SK-N-SH (cell line): ENCODE data around the gene ERC2. TPM values are rescaled to one million over a fixed set of nuclear protein-coding genes. Genes with fewer than 3 reads are reported as not detected.

Experiments used
- CTCF ChIA-PET: fragments of 300-600, 350-600 bp; formaldehyde crosslinking; extraction: SDS; loops from one replicate; lab custom pipeline; 2021; lab: Yijun Ruan, JAX
- POLR2A ChIA-PET: fragments of 350-600 bp; sonication (Branson Sonifier 250); formaldehyde crosslinking; extraction: SDS; loops from one replicate; lab custom pipeline; 2020; ENCODE audit warnings: antibody characterized with exemption, inconsistent platforms; lab: Yijun Ruan, JAX
- DNase-seq: peaks from one replicate; pipeline ENCODE4 v3.0.0; 2012
- H2AFZ ChIP-seq: fragments of 200-600 bp; sonication (generic); 2 replicates; pipeline ENCODE4 v1.8.1; 2016; ENCODE audit warnings: antibody characterized with exemption, mild to moderate bottlenecking, low read depth
- H3F3A ChIP-seq: fragments of 200-600 bp; sonication (generic); replicated peaks from 2 replicates; pipeline ENCODE3; 2016; ENCODE audit warnings: antibody characterized with exemption, mild to moderate bottlenecking; ENCODE audit not compliant: insufficient read depth
- H3K27ac ChIP-seq, 2 experiments: fragments of 200-500 bp in 1 of 2; fragments of 200-600 bp in 1 of 2; sonication (Bioruptor generic) in 1 of 2; sonication (generic), shearing (Covaris generic) in 1 of 2; 2 replicates each; pipeline versions ENCODE4 v1.5.1 to v1.6.1; 2014 to 2016; ENCODE audit warnings: low read depth in 2 of 2, inconsistent platforms in 1 of 2, low read length in 1 of 2, mild to moderate bottlenecking in 1 of 2, mixed read lengths in 1 of 2
- H3K27me3 ChIP-seq: fragments of 200-600 bp; sonication (generic), shearing (Covaris generic); 2 replicates; pipeline ENCODE4 v1.6.1; 2016; ENCODE audit warnings: mixed run types; ENCODE audit not compliant: insufficient read depth
- H3K36me3 ChIP-seq, 2 experiments: fragments of 200-500 bp in 1 of 2; fragments of 200-600 bp in 1 of 2; sonication (Bioruptor generic) in 1 of 2; sonication (generic) in 1 of 2; replicated peaks in 1 of 2; 2 replicates each; pipeline versions ENCODE3 to v1.5.1; 2014 to 2016; ENCODE audit warnings: low read length in 1 of 2, mild to moderate bottlenecking in 1 of 2; ENCODE audit not compliant: insufficient read depth in 2 of 2, control insufficient read depth in 1 of 2
- H3K4me1 ChIP-seq, 2 experiments: fragments of 200-500 bp in 1 of 2; fragments of 200-600 bp in 1 of 2; sonication (Bioruptor generic) in 1 of 2; sonication (generic), shearing (Covaris generic) in 1 of 2; 2 replicates each; pipeline versions ENCODE4 v1.5.1 to v1.6.1; 2014 to 2016; ENCODE audit warnings: low read depth in 1 of 2, low read length in 1 of 2, mixed run types in 1 of 2; ENCODE audit not compliant: insufficient read depth in 2 of 2, control insufficient read depth in 1 of 2
- H3K4me2 ChIP-seq: fragments of 200-600 bp; sonication (generic), shearing (Covaris generic); 2 replicates; pipeline ENCODE4 v1.6.1; 2017; ENCODE audit warnings: mixed run types
- H3K4me3 ChIP-seq, 2 experiments: fragments of 200-500 bp in 1 of 2; fragments of 200-600 bp in 1 of 2; sonication (Bioruptor generic) in 1 of 2; sonication (generic), shearing (Covaris generic) in 1 of 2; 2 replicates each; pipeline versions ENCODE4 v1.5.1 to v1.8.1; 2014 to 2016; ENCODE audit warnings: low read depth in 2 of 2, inconsistent platforms in 1 of 2, low read length in 1 of 2, mild to moderate bottlenecking in 1 of 2, mixed read lengths in 1 of 2, moderate library complexity in 1 of 2
- H3K79me2 ChIP-seq: fragments of 200-600 bp; sonication (generic); 2 replicates; pipeline ENCODE4 v1.8.1; 2017; ENCODE audit warnings: mild to moderate bottlenecking; ENCODE audit not compliant: insufficient read depth
- H3K9ac ChIP-seq: fragments of 200-600 bp; sonication (generic); 2 replicates; pipeline ENCODE4 v1.6.1; 2017; ENCODE audit warnings: mixed run types
- H3K9me2 ChIP-seq: fragments of 200-600 bp; sonication (generic); 2 replicates; pipeline ENCODE4 v1.6.1; 2017; ENCODE audit warnings: mixed run types
- H3K9me3 ChIP-seq: fragments of 200-600 bp; sonication (generic); 2 replicates; pipeline ENCODE4 v1.6.1; 2017; ENCODE audit warnings: mixed run types, mild to moderate bottlenecking, moderate library complexity
- H4K20me1 ChIP-seq: fragments of 200-600 bp; sonication (generic); 2 replicates; pipeline ENCODE4 v1.6.1; 2017; ENCODE audit warnings: mild to moderate bottlenecking, mixed run types; ENCODE audit not compliant: insufficient read depth
- CHD2 ChIP-seq: fragments of 150-350 bp; IDR thresholded peaks from 2 replicates; pipeline ENCODE4 v1.6.1; 2018; ENCODE audit warnings: low read length; ENCODE audit not compliant: partially characterized antibody
- ELF1 ChIP-seq: IDR thresholded peaks from 2 replicates; pipeline ENCODE4 v1.4.0; 2012
- EZH2phosphoT487 ChIP-seq: fragments of 200-600 bp; sonication (generic); IDR thresholded peaks from 2 replicates; pipeline ENCODE4 v1.6.1; 2017; ENCODE audit warnings: low read depth, mixed run types, mild to moderate bottlenecking, antibody characterized with exemption, moderate library complexity, borderline replicate concordance
- FOXJ3 ChIP-seq: sonication (generic); formaldehyde crosslinking; IDR thresholded peaks from 2 replicates; pipeline ENCODE4 v1.5.1; 2020; ENCODE audit warnings: mild to moderate bottlenecking, missing genetic modification reagents
- NFIC ChIP-seq: IDR thresholded peaks from 2 replicates; pipeline ENCODE4 v1.4.0; 2012; ENCODE audit warnings: borderline replicate concordance
- POLR2AphosphoS5 ChIP-seq: IDR thresholded peaks from 2 replicates; pipeline ENCODE4 v1.6.1; 2012; ENCODE audit warnings: low read depth, low read length
- RAD21 ChIP-seq: IDR thresholded peaks from 2 replicates; pipeline ENCODE4 v1.6.1; 2012; ENCODE audit warnings: mild to moderate bottlenecking, low read length
- RCOR1 ChIP-seq: fragments of 150-350 bp; IDR thresholded peaks from 2 replicates; pipeline ENCODE4 v1.6.1; 2017; ENCODE audit warnings: antibody characterized with exemption, low read length
- RXRA ChIP-seq: IDR thresholded peaks from 2 replicates; pipeline ENCODE4 v1.4.0; 2012; ENCODE audit warnings: low read depth, mild to moderate bottlenecking, borderline replicate concordance
- SMC3 ChIP-seq: IDR thresholded peaks from 2 replicates; pipeline ENCODE4 v1.6.1; 2012; ENCODE audit warnings: low read depth, low read length, improper control_type of control experiment
- TCF12 ChIP-seq: IDR thresholded peaks from 2 replicates; pipeline ENCODE4 v1.4.0; 2012
- YY1 ChIP-seq: IDR thresholded peaks from 2 replicates; pipeline ENCODE4 v1.4.0; 2012; ENCODE audit warnings: low read depth, mild to moderate bottlenecking
- WGBS: methylation state at CpG from one replicate; pipeline ENCODE4 v1.1.6; 2017; ENCODE audit warnings: low lambda C conversion rate; 5-methylcytosine and 5-hydroxymethylcytosine counted together
- polyA plus RNA-seq, 3 experiments: library from polyadenylated mRNA; depleted of rRNA; stranded (reverse); fragments of >200 nt; gene quantifications; 2 replicates each; pipeline ENCODE4 v1.2.3, GENCODE V29; 2012
- TF ChIP-seq, protein P1 (sequence below): fragments of 150-350 bp; IDR thresholded peaks from 2 replicates; pipeline ENCODE4 v1.6.1; 2017; ENCODE audit warnings: antibody characterized with exemption, low read length, low read depth, borderline replicate concordance
- TF ChIP-seq, protein P2 (sequence below): IDR thresholded peaks from 2 replicates; pipeline ENCODE4 v1.4.0; 2012; ENCODE audit warnings: low read depth, borderline replicate concordance
- TF ChIP-seq, protein P3 (sequence below): fragments of 150-350 bp; IDR thresholded peaks from 2 replicates; pipeline ENCODE4 v1.6.1; 2016; ENCODE audit warnings: mild to moderate bottlenecking, low read depth, low read length
- TF ChIP-seq, protein P4 (sequence below): IDR thresholded peaks from 2 replicates; pipeline ENCODE4; 2012
- TF ChIP-seq, protein P5 (sequence below): IDR thresholded peaks from 2 replicates; pipeline ENCODE4 v1.4.0; 2012; ENCODE audit warnings: low read depth, borderline replicate concordance

Gene ERC2
- polyA plus RNA-seq, 1 of the 3 experiments (the other 2 are of a cell fraction), result 1.6 TPM

DNA sequence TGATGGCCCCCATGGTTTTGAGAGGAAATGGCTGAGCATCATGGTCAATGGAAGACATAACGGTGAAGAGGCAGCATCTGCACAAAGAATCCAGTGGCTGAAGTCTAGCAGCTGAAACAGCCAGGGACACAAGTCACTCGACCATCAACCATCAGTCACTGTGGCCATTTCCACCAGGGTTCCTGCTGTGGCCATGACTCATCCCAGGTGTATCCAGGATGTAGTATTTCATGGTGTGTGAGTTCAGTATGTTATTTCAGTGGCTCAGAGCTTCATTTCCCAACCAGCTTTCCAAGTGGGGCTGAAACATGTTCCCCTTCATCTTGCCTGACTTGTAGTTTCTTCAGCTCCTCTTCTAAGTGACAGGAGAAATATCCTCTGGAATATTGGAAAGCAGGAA is 933.4 kb downstream of the ERC2 start:
- Histone ChIP-seq H3K27ac (no peak overlapping the region), H3K9me3 (no peaks in the 10 kb centered on the region), H3K9me2 (no peaks in the 10 kb centered on the region), H3K79me2 (no peaks in the 10 kb centered on the region), H3F3A (no peaks in the 10 kb centered on the region), H2AFZ (no peak overlapping the region), H3K9ac (no peak overlapping the region), H3K27me3 (no peaks in the 10 kb centered on the region; the same call in 1 of the 2 replicates), H3K4me3 (no peak overlapping the region), H3K4me1 (no peaks in the 10 kb centered on the region), H3K4me2 (no peak overlapping the region), H3K36me3 (no peaks in the 10 kb centered on the region), H4K20me1 (no peaks in the 10 kb centered on the region)
- 49% methylated on average over 2 of the region's 2 CpGs for WGBS
- TF ChIP-seq CHD2, result no peak
- TF ChIP-seq TCF12, result no peak
- no peak for TF ChIP-seq FOXJ3 (CRISPR knock-in tag)
- TF ChIP-seq NFIC, result no peak
- TF ChIP-seq, protein P1, sequence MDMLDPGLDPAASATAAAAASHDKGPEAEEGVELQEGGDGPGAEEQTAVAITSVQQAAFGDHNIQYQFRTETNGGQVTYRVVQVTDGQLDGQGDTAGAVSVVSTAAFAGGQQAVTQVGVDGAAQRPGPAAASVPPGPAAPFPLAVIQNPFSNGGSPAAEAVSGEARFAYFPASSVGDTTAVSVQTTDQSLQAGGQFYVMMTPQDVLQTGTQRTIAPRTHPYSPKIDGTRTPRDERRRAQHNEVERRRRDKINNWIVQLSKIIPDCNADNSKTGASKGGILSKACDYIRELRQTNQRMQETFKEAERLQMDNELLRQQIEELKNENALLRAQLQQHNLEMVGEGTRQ, result no peak
- TF ChIP-seq RXRA, result no peak
- TF ChIP-seq, protein P2, sequence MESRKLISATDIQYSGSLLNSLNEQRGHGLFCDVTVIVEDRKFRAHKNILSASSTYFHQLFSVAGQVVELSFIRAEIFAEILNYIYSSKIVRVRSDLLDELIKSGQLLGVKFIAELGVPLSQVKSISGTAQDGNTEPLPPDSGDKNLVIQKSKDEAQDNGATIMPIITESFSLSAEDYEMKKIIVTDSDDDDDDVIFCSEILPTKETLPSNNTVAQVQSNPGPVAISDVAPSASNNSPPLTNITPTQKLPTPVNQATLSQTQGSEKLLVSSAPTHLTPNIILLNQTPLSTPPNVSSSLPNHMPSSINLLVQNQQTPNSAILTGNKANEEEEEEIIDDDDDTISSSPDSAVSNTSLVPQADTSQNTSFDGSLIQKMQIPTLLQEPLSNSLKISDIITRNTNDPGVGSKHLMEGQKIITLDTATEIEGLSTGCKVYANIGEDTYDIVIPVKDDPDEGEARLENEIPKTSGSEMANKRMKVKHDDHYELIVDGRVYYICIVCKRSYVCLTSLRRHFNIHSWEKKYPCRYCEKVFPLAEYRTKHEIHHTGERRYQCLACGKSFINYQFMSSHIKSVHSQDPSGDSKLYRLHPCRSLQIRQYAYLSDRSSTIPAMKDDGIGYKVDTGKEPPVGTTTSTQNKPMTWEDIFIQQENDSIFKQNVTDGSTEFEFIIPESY, result no peak
- TF ChIP-seq, protein P3, sequence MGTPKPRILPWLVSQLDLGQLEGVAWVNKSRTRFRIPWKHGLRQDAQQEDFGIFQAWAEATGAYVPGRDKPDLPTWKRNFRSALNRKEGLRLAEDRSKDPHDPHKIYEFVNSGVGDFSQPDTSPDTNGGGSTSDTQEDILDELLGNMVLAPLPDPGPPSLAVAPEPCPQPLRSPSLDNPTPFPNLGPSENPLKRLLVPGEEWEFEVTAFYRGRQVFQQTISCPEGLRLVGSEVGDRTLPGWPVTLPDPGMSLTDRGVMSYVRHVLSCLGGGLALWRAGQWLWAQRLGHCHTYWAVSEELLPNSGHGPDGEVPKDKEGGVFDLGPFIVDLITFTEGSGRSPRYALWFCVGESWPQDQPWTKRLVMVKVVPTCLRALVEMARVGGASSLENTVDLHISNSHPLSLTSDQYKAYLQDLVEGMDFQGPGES, result no peak
- TF ChIP-seq POLR2AphosphoS5, result no peak
- TF ChIP-seq RAD21, result no peak
- TF ChIP-seq, protein P4, sequence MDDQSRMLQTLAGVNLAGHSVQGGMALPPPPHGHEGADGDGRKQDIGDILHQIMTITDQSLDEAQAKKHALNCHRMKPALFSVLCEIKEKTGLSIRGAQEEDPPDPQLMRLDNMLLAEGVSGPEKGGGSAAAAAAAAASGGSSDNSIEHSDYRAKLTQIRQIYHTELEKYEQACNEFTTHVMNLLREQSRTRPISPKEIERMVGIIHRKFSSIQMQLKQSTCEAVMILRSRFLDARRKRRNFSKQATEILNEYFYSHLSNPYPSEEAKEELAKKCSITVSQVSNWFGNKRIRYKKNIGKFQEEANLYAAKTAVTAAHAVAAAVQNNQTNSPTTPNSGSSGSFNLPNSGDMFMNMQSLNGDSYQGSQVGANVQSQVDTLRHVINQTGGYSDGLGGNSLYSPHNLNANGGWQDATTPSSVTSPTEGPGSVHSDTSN, result no peak
- ChIA-PET POLR2A (no interaction called here), CTCF (no interaction called here)
- DNase-seq, result no peak

DNA sequence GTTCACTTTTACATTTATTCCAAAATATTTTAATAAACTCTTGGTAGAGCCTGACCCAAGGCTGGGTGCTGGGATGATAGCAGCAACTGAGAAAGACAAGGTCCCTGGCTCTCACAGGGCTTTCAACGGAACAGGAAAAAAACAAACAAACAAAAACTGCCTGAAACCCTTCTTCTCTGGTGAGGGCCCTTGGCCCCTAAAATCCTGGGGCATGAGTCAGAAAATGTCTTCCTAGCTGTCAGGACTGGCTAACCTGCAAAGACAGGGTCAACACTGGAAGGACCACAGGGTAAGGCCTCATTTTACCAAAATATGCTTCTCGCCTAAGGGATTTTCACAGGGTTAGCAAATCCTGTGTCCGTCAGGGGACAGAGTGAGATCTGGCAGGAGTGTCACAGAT is 935.5 kb downstream of the ERC2 start:
- no peak overlapping the region for H3K27ac ChIP-seq
- H3K9me2 ChIP-seq, result no peaks in the 10 kb centered on the region
- H4K20me1 ChIP-seq, result no peaks in the 10 kb centered on the region
- no peaks in the 10 kb centered on the region for H3F3A ChIP-seq
- no peaks in the 10 kb centered on the region for H3K9me3 ChIP-seq
- H2AFZ ChIP-seq, result no peak overlapping the region
- H3K79me2 ChIP-seq, result no peaks in the 10 kb centered on the region
- no peaks in the 10 kb centered on the region; the same call in 1 of the 2 replicates for H3K27me3 ChIP-seq
- ChIA-PET POLR2A (no interaction called here), CTCF (interaction anchor here (0.9 kb wide), 1 partner anchor 46 kb away, joined by 3 read pairs; the partner anchor contains the start of gene WNT5A)
- WGBS, result 81% methylated on average over 3 of the region's 3 CpGs
- H3K4me3 ChIP-seq, result no peak overlapping the region
- H3K4me2 ChIP-seq, result no peak overlapping the region
- no peak overlapping the region for H3K9ac ChIP-seq
- DNase-seq, result no peak
- H3K36me3 ChIP-seq, result no peaks in the 10 kb centered on the region
- no peaks in the 10 kb centered on the region for H3K4me1 ChIP-seq
- TF ChIP-seq SMC3 (no peak), YY1 (no peak), RXRA (no peak), EZH2phosphoT487 (no peak), ELF1 (no peak), RCOR1 (no peak), POLR2AphosphoS5 (no peak)
- TF ChIP-seq, protein P5, sequence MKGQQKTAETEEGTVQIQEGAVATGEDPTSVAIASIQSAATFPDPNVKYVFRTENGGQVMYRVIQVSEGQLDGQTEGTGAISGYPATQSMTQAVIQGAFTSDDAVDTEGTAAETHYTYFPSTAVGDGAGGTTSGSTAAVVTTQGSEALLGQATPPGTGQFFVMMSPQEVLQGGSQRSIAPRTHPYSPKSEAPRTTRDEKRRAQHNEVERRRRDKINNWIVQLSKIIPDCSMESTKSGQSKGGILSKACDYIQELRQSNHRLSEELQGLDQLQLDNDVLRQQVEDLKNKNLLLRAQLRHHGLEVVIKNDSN, result no peak
- TF ChIP-seq, protein P3, result no peak
